SU-DHL-6 (cell line): ENCODE results near the gene WFDC1.

Experiments
- H2AFZ ChIP-seq: fragments of 200-600 bp; sonication (generic); 2 replicates; pipeline ENCODE4 v1.6.1; 2014; ENCODE audit warnings: low read depth, mild to moderate bottlenecking, moderate library complexity, mixed read lengths, antibody characterized with exemption, low read length; ENCODE audit not compliant: severe bottlenecking
- H3F3A ChIP-seq: fragments of 200-600 bp; shearing (Covaris generic); 2 replicates; pipeline ENCODE4 v1.6.0; 2016; ENCODE audit warnings: antibody characterized with exemption, mild to moderate bottlenecking; ENCODE audit not compliant: insufficient read depth
- H3K27ac ChIP-seq: fragments of 200-600 bp; sonication (generic); 2 replicates; pipeline ENCODE4 v1.5.1; 2016; ENCODE audit warnings: low read depth, mild to moderate bottlenecking, low read length, moderate library complexity, mixed read lengths
- H3K27me3 ChIP-seq: fragments of 200-600 bp; sonication (generic), shearing (Covaris generic); 2 replicates; pipeline ENCODE4 v1.6.0; 2014; ENCODE audit warnings: mild to moderate bottlenecking, low read length
- H3K36me3 ChIP-seq: fragments of 200-600 bp; sonication (generic); 2 replicates; pipeline ENCODE4 v1.6.1; 2014; ENCODE audit warnings: mild to moderate bottlenecking, low read length, mixed read lengths
- H3K4me2 ChIP-seq: fragments of 300-600, 200-600 bp; shearing (Covaris generic), sonication (generic); 2 replicates; pipeline ENCODE4 v1.6.0; 2014; ENCODE audit warnings: low read length, low read depth, mild to moderate bottlenecking; ENCODE audit not compliant: poor library complexity, severe bottlenecking
- H3K4me3 ChIP-seq: fragments of 200-600 bp; sonication (generic); 2 replicates; pipeline ENCODE4 v1.5.1; 2014; ENCODE audit warnings: antibody characterized with exemption, low read length, mild to moderate bottlenecking, mixed read lengths; ENCODE audit not compliant: insufficient read depth, poor library complexity, severe bottlenecking
- H3K79me2 ChIP-seq: fragments of 200-600 bp; sonication (generic); 2 replicates; pipeline ENCODE4 v1.6.1; 2014; ENCODE audit warnings: mild to moderate bottlenecking, low read length, moderate library complexity; ENCODE audit not compliant: insufficient read depth
- H3K9ac ChIP-seq: fragments of 200-600 bp; sonication (generic); 2 replicates; pipeline ENCODE4 v1.7.0; 2014; ENCODE audit warnings: mild to moderate bottlenecking, low read length
- H3K9me2 ChIP-seq: fragments of 200-600 bp; sonication (generic); replicated peaks from 2 replicates; pipeline ENCODE4 v1.6.1; 2014; ENCODE audit warnings: low read length; ENCODE audit not compliant: insufficient read depth
- H3K9me3 ChIP-seq: fragments of 200-600 bp; sonication (generic); 2 replicates; pipeline ENCODE4 v1.6.1; 2014; ENCODE audit warnings: low read length, mixed read lengths; ENCODE audit not compliant: insufficient read depth
- H4K20me1 ChIP-seq: fragments of 200-600 bp; sonication (generic); 2 replicates; pipeline ENCODE4 v1.6.1; 2014; ENCODE audit warnings: low read depth, mild to moderate bottlenecking, antibody characterized with exemption, low read length, moderate library complexity, mixed read lengths
- CTCF ChIP-seq: fragments of 200-600 bp; sonication (generic); IDR thresholded peaks from one replicate; pipeline ENCODE4 v1.5.1; 2017; ENCODE audit warnings: antibody characterized with exemption, mild to moderate bottlenecking, low read length, moderate library complexity; ENCODE audit not compliant: insufficient read depth, poor library complexity, severe bottlenecking
- EZH2phosphoT487 ChIP-seq: fragments of 200-600 bp; sonication (generic), shearing (Covaris generic); conservative IDR thresholded peaks from 2 replicates; pipeline ENCODE4 v1.6.1; 2018; ENCODE audit warnings: mild to moderate bottlenecking, antibody characterized with exemption, low read length, moderate library complexity, mixed read lengths

WFDC1 gene

GRCh38 chr16:84378099-84378498 lies 83.4 kb downstream of the WFDC1 start:
- no peaks in the 10 kb centered on the region for H3K79me2 ChIP-seq
- no peaks in the 10 kb centered on the region for H3K9me3 ChIP-seq
- H3K9ac ChIP-seq: no peak overlapping the region
- H3F3A ChIP-seq: no peaks in the 10 kb centered on the region
- no peaks in the 10 kb centered on the region for H3K36me3 ChIP-seq
- H3K4me2 ChIP-seq: no peak overlapping the region
- no peaks in the 10 kb centered on the region for H4K20me1 ChIP-seq
- no peak for TF ChIP-seq CTCF
- TF ChIP-seq EZH2phosphoT487: no peak
- no peaks in the 10 kb centered on the region for H3K9me2 ChIP-seq
- H2AFZ ChIP-seq: no peak overlapping the region
- H3K27ac ChIP-seq: no peak overlapping the region
- H3K27me3 ChIP-seq: no peaks in the 10 kb centered on the region
- H3K4me3 ChIP-seq: no peak overlapping the region

- no peak overlapping the region for H2AFZ ChIP-seq
- no peaks in the 10 kb centered on the region for H3K27me3 ChIP-seq
These were observed 83.9 kb downstream of the WFDC1 start for GRCh38 chr16:84378567-84378966.

DNA sequence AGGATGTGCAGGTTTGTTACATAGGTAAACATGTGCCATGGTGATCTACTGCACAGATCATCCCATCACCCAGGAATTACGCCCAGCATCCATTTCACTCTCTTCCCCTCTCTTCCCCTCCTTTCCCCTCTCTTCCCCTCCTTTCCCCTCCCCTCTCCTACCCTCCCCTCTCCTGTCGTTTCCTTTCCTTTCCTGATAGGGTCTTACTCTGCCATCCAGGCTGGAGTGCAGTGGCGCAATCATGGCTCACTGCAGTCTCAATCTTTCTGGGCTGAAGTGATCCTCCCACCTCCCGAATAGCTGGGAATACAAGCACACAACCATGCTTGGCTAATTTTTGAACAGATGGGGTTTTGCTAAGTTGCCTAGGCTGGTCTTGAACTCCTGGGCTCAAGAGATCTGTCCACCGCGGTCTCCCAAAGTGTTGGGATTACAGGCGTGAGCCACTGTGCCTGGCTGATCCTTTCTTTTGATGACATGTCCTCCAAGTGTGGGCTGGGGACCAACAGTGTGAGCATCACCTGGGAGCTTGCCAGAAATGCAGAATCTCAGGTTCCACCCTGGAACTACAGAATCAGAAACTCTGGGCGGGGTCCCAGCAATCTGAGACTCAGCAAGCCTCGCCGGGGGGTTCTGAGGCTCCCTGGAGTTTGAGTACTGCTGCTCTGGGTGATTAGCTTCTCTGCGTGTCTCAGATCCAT lies 84.5 kb downstream of the WFDC1 start:
- no peaks in the 10 kb centered on the region for H3K27me3 ChIP-seq
- no peak overlapping the region for H3K4me3 ChIP-seq
- no peaks in the 10 kb centered on the region for H3K9me3 ChIP-seq
- no peaks in the 10 kb centered on the region for H3K36me3 ChIP-seq
- H3F3A ChIP-seq: no peaks in the 10 kb centered on the region
- TF ChIP-seq CTCF (no peak), EZH2phosphoT487 (no peak)
- no peaks in the 10 kb centered on the region for H3K9me2 ChIP-seq
- H2AFZ ChIP-seq: no peak overlapping the region
- no peak overlapping the region for H3K9ac ChIP-seq
- H3K27ac ChIP-seq: no peak overlapping the region
- H4K20me1 ChIP-seq: no peaks in the 10 kb centered on the region
- no peak overlapping the region for H3K4me2 ChIP-seq
- H3K79me2 ChIP-seq: no peaks in the 10 kb centered on the region

More at GRCh38 chr16:84378567-84378966, 83.9 kb downstream of the WFDC1 start:
- Histone ChIP-seq H3K4me2 (no peak overlapping the region), H3K36me3 (no peaks in the 10 kb centered on the region), H4K20me1 (no peaks in the 10 kb centered on the region), H3K79me2 (no peaks in the 10 kb centered on the region), H3K9me2 (no peaks in the 10 kb centered on the region), H3K9me3 (no peaks in the 10 kb centered on the region), H3F3A (no peaks in the 10 kb centered on the region), H3K9ac (no peak overlapping the region), H3K27ac (no peak overlapping the region), H3K4me3 (no peak overlapping the region)
- no peak for TF ChIP-seq EZH2phosphoT487
- no peak for TF ChIP-seq CTCF
